Measurements from ENCODE around the gene LRRC36.

LRRC36 gene, protein sequence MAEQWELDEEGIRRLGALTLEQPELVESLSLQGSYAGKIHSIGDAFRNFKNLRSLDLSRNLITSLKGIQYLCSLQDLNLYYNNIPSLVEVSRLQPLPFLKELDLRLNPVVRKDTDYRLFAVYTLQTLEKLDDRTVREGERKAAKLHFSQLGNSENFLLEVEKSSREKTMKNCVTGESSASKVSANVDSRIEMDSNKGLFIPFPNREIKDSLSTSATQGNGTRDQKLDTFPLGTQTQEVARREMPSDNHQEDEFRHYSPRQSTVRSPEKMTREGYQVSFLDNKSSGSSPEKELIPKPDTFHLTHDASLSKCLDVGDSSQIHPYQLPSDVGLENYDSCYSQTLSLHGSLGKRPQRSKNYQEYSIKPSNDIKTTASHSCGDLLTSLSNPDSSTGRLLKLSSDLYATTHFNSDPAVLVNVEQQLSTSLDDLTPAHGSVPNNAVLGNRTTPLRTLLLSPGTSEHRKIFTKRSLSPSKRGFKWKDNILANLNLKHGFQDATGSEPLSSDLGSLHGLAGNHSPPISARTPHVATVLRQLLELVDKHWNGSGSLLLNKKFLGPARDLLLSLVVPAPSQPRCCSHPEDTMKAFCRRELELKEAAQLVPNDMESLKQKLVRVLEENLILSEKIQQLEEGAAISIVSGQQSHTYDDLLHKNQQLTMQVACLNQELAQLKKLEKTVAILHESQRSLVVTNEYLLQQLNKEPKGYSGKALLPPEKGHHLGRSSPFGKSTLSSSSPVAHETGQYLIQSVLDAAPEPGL

DNA sequence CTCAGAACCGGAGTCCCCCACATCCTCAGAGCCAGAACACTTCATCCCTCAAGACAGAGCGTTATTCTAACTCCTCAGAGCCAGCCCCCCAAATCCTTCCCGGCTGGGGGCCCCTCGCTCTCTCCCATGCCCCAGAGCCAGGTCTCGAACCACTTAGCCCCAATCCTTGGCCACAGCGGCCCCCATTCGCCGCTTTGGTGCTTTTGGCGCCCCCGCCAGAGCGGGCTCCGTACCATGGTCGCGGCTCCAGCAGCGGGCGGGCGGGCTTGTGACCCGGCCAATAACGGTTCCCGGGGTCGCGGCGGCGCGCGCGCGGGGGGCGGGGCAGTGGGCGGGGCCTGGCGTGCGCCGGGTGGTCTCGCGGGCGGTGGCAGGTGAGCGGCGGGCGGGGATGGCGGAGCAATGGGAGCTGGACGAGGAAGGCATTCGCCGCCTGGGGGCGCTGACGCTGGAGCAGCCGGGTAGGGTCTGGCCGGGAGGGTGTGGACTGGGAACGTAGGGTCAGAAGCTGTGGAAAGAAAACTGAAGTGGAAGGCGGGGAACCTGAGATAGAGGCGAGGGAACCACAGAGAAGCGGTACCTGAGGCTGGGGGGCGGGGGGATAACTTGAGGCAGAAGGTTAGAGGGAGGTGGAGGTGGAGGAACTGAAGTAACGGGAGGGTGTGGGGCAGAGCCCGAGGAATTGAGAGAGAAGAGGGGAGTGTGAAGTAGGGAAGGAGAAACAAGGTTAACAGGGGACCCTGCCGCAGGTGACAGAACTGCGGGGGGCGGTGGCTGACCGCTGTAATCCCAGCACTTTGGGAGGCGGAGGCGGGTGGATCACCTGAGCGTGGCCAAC, at the start of gene LRRC36, which contains the start of gene KCTD19:
Gene LRRC36, plus strand, starts transcription at position 344 of the 838 bp plus-strand sequence. Its CDS starts 48 bp downstream, at position 392.
Gene KCTD19, minus strand, starts transcription at position 270 of the 838 bp plus-strand sequence. Its CDS starts 34 bp downstream, at position 236.
- no peak for DNase-seq (ENCODE audit: low read depth)

- DNase-seq (ENCODE audit: low read depth): peak; percentile 98
Observed at GRCh38 chr16:67277294-67277998, 49.2 kb upstream of the LRRC36 start.

- peak; percentile 80 for DNase-seq (ENCODE audit: low read depth)
Observed at GRCh38 chr16:67277999-67278772, 48.4 kb upstream of the LRRC36 start.

DNA sequence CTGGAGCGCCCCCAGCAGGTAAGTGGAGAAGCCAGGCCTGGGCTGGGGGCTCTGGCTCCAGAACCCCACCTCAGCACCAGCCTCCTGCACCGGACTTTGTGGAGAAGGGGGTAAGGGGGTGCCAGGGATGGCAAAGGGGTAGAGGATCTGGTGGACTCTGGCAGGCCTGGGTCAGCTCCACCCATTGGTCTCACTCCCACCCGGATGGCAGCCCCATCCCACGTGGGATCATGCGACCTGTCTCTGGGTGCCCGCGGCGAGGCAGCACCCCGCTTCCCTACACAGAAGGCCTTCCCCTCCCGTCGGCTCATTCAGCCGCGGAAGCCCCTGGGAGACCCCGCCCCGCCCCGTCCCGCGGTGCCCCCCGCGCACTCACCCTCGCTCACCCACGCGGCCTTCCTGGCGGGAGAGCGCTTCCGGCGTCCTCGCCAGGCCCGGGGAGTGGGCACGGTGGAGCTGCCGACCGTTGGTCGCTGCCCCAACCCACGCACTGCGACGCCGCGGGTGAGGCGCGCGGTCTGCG, 47.8 kb upstream of the LRRC36 start:
- DNase-seq (ENCODE audit: low read depth): no peak

GRCh38 chr16:67279296-67280089, 47.1 kb upstream of the LRRC36 start, which contains the start of gene PLEKHG4:
Gene PLEKHG4, plus strand, starts transcription at chr16:67279532. Its CDS starts 513 bp downstream, at chr16:67280045.
- peak; percentile 46 for DNase-seq (ENCODE audit: low read depth)

DNA sequence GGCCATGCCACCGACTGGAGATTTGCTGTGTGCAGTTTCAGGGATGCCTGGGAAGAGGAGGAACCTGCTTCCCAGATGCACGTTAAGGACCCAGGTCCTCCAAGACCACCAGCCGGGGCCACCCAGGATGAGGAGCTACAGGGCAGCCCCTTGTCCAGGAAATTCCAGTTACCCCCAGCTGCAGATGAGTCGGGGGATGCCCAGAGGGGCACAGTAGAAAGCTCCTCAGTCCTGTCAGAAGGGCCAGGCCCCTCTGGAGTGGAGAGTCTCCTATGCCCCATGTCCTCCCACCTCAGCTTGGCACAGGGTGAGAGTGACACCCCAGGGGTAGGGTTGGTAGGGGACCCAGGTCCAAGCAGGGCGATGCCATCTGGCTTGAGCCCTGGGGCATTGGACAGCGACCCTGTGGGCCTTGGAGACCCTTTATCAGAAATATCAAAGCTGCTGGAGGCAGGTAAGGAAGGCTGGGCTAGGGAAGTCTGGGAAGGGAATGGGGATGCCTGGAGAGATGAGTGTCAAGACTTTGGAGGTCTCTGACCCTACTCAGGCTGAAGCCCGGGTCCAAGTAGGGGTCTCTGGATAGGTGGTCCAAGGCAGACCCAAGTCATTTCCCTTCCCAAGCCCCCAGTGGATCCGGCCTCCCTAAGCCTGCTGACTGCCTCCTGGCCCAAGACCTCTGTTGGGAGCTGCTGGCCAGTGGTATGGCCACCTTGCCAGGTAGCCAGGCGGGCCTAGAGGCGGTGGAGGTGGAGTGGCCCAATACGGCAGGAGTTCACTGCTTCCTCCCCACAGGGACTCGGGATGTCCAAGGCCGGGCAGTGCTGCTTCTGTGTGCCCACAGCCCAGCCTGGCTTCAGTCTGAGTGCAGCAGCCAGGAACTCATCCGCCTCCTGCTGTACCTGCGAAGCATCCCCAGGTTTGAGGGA, 46.3 kb upstream of the LRRC36 start:
- DNase-seq (ENCODE audit: low read depth): no peak

DNA sequence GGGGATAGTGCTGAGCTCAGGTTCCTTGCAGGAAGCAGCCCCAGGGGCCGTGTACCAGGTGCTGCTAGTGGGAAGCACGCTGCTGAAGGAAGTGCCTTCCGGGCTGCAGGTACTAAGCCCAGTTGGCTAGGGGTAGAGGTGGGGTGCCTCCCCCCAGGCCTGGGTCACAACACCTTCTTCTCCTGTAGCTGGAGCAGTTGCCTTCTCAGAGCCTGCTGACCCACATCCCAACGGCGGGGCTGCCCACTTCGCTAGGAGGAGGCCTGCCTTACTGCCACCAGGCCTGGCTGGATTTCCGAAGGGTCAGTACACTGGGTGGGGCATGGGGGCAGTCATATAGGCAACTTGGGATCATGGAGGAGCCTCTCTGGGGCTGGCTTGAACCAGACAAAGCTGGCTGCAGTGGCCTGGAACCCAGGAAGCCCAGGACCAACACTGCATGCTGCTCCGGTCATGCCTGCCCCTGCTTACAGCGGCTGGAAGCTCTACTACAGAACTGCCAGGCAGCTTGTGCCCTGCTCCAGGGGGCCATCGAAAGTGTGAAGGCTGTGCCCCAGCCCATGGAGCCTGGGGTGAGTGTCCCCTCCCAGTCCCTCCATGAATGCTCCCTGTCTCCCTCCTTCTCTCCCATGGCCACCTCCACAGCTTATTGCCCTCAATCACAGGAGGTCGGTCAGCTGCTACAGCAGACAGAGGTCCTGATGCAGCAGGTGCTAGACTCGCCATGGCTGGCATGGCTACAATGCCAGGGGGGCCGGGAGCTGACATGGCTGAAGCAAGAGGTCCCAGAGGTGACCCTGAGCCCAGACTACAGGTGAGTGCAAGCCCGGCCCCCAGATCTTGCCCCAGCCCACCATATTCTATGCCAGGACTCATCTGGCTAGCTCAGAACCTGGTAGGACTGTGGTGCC, 44.8 kb upstream of the LRRC36 start:
- no peak for DNase-seq (ENCODE audit: low read depth)

DNA sequence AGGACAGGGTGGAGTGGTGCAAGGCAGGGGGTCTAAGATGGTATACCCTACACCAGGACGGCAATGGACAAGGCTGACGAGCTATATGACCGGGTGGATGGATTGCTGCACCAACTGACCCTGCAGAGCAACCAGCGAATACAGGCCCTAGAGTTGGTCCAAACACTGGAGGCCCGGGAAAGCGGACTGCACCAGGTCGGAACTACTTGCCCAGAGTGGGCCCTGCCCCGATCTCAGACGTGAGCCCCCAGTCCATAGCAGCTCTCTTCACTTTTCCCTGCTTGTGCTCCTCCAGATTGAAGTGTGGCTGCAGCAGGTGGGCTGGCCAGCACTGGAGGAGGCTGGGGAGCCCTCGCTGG, 44.2 kb upstream of the LRRC36 start:
- DNase-seq (ENCODE audit: low read depth): no peak

- DNase-seq (ENCODE audit: low read depth): no peak
Observed at GRCh38 chr16:67283039-67283825, 43.4 kb upstream of the LRRC36 start.

GRCh38 chr16:67283826-67284555, 42.6 kb upstream of the LRRC36 start:
- DNase-seq (ENCODE audit: low read depth): no peak

- no peak for DNase-seq (ENCODE audit: low read depth)
Observed at GRCh38 chr16:67284699-67285646, 41.6 kb upstream of the LRRC36 start.

DNA sequence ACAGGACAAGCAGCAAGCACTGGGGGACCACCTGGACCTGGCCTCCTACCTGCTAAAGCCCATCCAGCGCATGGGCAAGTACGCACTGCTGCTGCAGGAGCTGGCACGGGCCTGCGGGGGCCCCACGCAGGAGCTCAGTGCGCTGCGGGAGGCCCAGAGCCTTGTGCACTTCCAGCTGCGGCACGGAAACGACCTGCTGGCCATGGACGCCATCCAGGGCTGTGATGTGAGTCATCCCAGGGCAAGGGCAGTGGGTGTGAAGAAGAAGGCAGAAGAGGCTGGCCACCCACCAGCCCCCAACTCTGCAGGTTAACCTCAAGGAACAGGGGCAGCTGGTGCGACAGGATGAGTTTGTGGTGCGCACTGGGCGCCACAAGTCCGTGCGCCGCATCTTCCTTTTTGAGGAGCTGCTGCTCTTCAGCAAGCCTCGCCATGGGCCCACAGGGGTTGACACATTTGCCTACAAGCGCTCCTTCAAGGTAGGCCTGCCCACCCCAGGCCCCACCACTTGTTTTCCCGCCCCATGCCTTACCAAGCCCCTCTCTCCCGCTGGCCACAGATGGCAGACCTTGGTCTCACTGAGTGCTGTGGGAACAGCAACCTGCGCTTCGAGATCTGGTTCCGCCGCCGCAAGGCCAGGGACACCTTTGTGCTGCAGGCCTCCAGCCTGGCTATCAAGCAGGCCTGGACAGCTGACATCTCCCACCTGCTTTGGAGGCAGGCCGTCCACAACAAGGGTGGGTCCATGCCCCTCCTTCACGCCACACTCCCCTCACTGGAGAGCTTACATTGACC, 40.0 kb upstream of the LRRC36 start:
- DNase-seq (ENCODE audit: low read depth): no peak

GRCh38 chr16:67287960-67288359, 38.7 kb upstream of the LRRC36 start:
- no peak for DNase-seq (ENCODE audit: low read depth)

GRCh38 chr16:67291461-67291860, 35.2 kb upstream of the LRRC36 start:
- no peak for DNase-seq (ENCODE audit: low read depth)
